ENCODE data around the gene NASP. TPM values are rescaled to one million over a fixed set of nuclear protein-coding genes. Genes with fewer than 3 reads are reported as not detected.

Gene NASP
- total RNA-seq (2014; rRNA removed; shearing (Covaris generic)) (254 and 294 TPM in 2 replicates), polyA plus RNA-seq (2016; fragmentation: Nextera tagmentation; extraction: Ambion mirVana) (1,008 and 1,039 TPM in 2 replicates)
- long read RNA-seq, transcript NASP-202 (14 exons, 1,538 nt): minor isoform, 30 of 193 reads
- long read RNA-seq, transcript NASP-207 (5 exons, 604 nt): major isoform, 32 of 193 reads
- long read RNA-seq, transcript NASP-201 (15 exons, 3,207 nt): minor isoform, 30 of 193 reads
- long read RNA-seq, partial matches to known transcripts: 78 of 193 reads
- long read RNA-seq, other reads (novel, unspliced or antisense): 18 of 193 reads

GRCh38 chr1:45583666-45584350, at the start of gene NASP:
TSS of gene NASP (plus strand) at chr1:45584041. CDS start at chr1:45584147, 106 bp downstream.
- H3K4me3 ChIP-seq: peak within 1 kb of the TSS; percentile 89
- DNase-seq (ENCODE audit: low spot score) (peak; percentile 86), ATAC-seq (peak; percentile 76)
- TF ChIP-seq POLR2AphosphoS5 (IDR thresholded peaks at IDR 0.05; ENCODE audit: low read depth): peak; percentile 99
- TF ChIP-seq JUNB (IDR thresholded peaks at IDR 0.05; ENCODE audit: unreplicated experiment): no peak
- peak; percentile 100 for TF ChIP-seq ZNF114 (CRISPR knock-in tag; IDR thresholded peaks at IDR 0.05)
- TF ChIP-seq CTCF (conservative IDR thresholded peaks at IDR 0.05; ENCODE audit: low read depth in 2 of 2): no peak
- peak; percentile 63; the same call in 1 of the 2 replicates for TF ChIP-seq ETS1 (IDR thresholded peaks at IDR 0.05)
- TF ChIP-seq STAT1 (IDR thresholded peaks at IDR 0.05; ENCODE audit: unreplicated experiment): no peak
- Mint-ChIP-seq H3K36me3 (ENCODE audit: low read depth) (peaks cover 35% of the 10 kb centered on the region), H3K4me3 (peak within 1 kb of the TSS; percentile 100), H3K27me3 (ENCODE audit: insufficient read depth, low read depth, poor library complexity) (peaks cover 16% of the 10 kb centered on the region), H3K4me1 (peaks cover 20% of the 10 kb centered on the region), H3K9me3 (peaks cover 4% of the 10 kb centered on the region; the same call in 2 of the 3 replicates), H3K27ac (peak within 1 kb of the TSS; percentile 100)
- H3K79me2 ChIP-seq (replicated peaks; ENCODE audit: insufficient read depth): peaks cover 53% of the 10 kb centered on the region
- H4K20me1 ChIP-seq (replicated peaks; ENCODE audit: insufficient read depth): peaks cover 33% of the 10 kb centered on the region
- peaks cover 6% of the 10 kb centered on the region; the same call in 1 of the 2 replicates for H3F3A ChIP-seq (replicated peaks; ENCODE audit: low read depth)
- H3K4me2 ChIP-seq: peak within 1 kb of the TSS; percentile 95
- H3K36me3 ChIP-seq (ENCODE audit: insufficient read depth): peaks cover 14% of the 10 kb centered on the region
- H3K27ac ChIP-seq (ENCODE audit: low read depth): peak within 1 kb of the TSS; percentile 100
- H3K9me2 ChIP-seq (ENCODE audit: insufficient read depth): no peaks in the 10 kb centered on the region
- H2AFZ ChIP-seq: peak within 1 kb of the TSS; percentile 98
- H3K27me3 ChIP-seq (ENCODE audit: insufficient read depth): no peaks in the 10 kb centered on the region
- peaks cover 19% of the 10 kb centered on the region for H3K4me1 ChIP-seq (ENCODE audit: insufficient read depth)

- Mint-ChIP-seq H3K27me3 (ENCODE audit: insufficient read depth, low read depth, poor library complexity) (no peaks in the 10 kb centered on the region), H3K36me3 (ENCODE audit: low read depth) (no peaks in the 10 kb centered on the region), H3K27ac (no peak overlapping the region), H3K9me3 (no peaks in the 10 kb centered on the region), H3K4me3 (no peak overlapping the region), H3K4me1 (peaks cover 11% of the 10 kb centered on the region; the same call in 2 of the 3 replicates)
- Histone ChIP-seq H4K20me1 (replicated peaks; ENCODE audit: insufficient read depth) (no peaks in the 10 kb centered on the region), H3K27me3 (ENCODE audit: insufficient read depth) (no peaks in the 10 kb centered on the region), H3K4me1 (ENCODE audit: insufficient read depth) (no peaks in the 10 kb centered on the region), H3K4me3 (no peak overlapping the region), H3K4me2 (no peak overlapping the region), H3K27ac (ENCODE audit: low read depth) (no peak overlapping the region), H3F3A (replicated peaks; ENCODE audit: low read depth) (0 out of 2 replicates have a peak, but pooled peaks cover 5% of the 10 kb centered on the region), H3K9me2 (ENCODE audit: insufficient read depth) (no peaks in the 10 kb centered on the region), H3K36me3 (ENCODE audit: insufficient read depth) (no peaks in the 10 kb centered on the region), H2AFZ (peak overlapping the region; percentile 47; the same call in 1 of the 2 replicates), H3K79me2 (replicated peaks; ENCODE audit: insufficient read depth) (no peaks in the 10 kb centered on the region)
- TF ChIP-seq STAT1 (IDR thresholded peaks at IDR 0.05; ENCODE audit: unreplicated experiment): no peak
- no peak for TF ChIP-seq ZNF114 (CRISPR knock-in tag; IDR thresholded peaks at IDR 0.05)
- ATAC-seq (no peak), DNase-seq (ENCODE audit: low spot score) (no peak)
Measured at GRCh38 chr1:45535988-45536766, 47.7 kb upstream of the NASP start.
